ENCODE measurements around the gene LRRC18.

GRCh38 chr10:48881937-48882336 lies 57.7 kb downstream of the LRRC18 start:
- TF ChIP-seq HOXC10 (CRISPR knock-in tag; IDR thresholded peaks at IDR 0.05) (no peak), ZBTB17 (tag by site-specific recombination; IDR thresholded peaks at IDR 0.05) (no peak), MZF1 (tag by site-specific recombination; IDR thresholded peaks at IDR 0.05; ENCODE audit: borderline replicate concordance) (no peak), BCL6B (tag by site-specific recombination; IDR thresholded peaks at IDR 0.05) (no peak), ZNF202 (tag by site-specific recombination; IDR thresholded peaks at IDR 0.05; ENCODE audit: borderline replicate concordance) (no peak), CTCF (tag by site-specific recombination; IDR thresholded peaks at IDR 0.05) (no peak), ZNF549 (tag by site-specific recombination; IDR thresholded peaks at IDR 0.05) (no peak), YY1 (tag by site-specific recombination; IDR thresholded peaks at IDR 0.05) (no peak), ZNF785 (tag by site-specific recombination; IDR thresholded peaks at IDR 0.05) (no peak), ZNF473 (tag by site-specific recombination; IDR thresholded peaks at IDR 0.05) (no peak)

Measured in HEK293 (cell line).